GM12878 (cell line): ENCODE data around the gene SPPL2B. TPM values are rescaled to one million over a fixed set of nuclear protein-coding genes. Genes with fewer than 3 reads are reported as not detected.
"Not testable (repeated sequence)": the region's sequence is repeated elsewhere in the genome, so short reads cannot be mapped to it uniquely, and the experiment has no call there.

Experiments
- ATAC-seq: fragments of 200-7000 bp; cut with Tn5 transposase; 3 replicates; pipeline ENCODE4 v1.9.1; 2020; ENCODE audit warnings: mild to moderate bottlenecking, moderate library complexity
- BruUV-seq: library from RNA; stranded (reverse); fragments of 400-500 nt; replicated peaks from 2 replicates; lab custom pipeline; 2021; lab: Mats Ljungman, UMichigan
- CTCF ChIA-PET: fragments of 300-600 bp; sonication (Branson Sonifier 250); formaldehyde crosslinking; extraction: SDS; loops from one replicate; lab custom pipeline; 2021; ENCODE audit warnings: inconsistent platforms; lab: Yijun Ruan, JAX
- POLR2A ChIA-PET: fragments of 350-600 bp; formaldehyde crosslinking; extraction: SDS; loops from one replicate; lab custom pipeline; 2021; ENCODE audit warnings: inconsistent platforms; lab: Charles Lee
- RAD21 ChIA-PET: fragments of 300-600 bp; sonication (Branson Sonifier 250); formaldehyde crosslinking; loops from one replicate; lab custom pipeline; 2023; ENCODE audit warnings: antibody characterized with exemption; ENCODE audit not compliant: unreplicated experiment; lab: Charles Lee
- SMC1A ChIA-PET: fragments of 300-600 bp; sonication (Branson Sonifier 250); formaldehyde crosslinking; loops from one replicate; lab custom pipeline; 2023; ENCODE audit not compliant: unreplicated experiment, uncharacterized antibody; lab: Charles Lee
- DNase-seq: peaks from one replicate; pipeline ENCODE4 v3.0.0-alpha.2; 2011; ENCODE audit warnings: low read depth, low spot score
- FAIRE-seq: peaks from 3 replicates; lab custom pipeline; 2011; peaks lifted over from hg19 to GRCh38; lab: Jason Lieb, UNC
- H2AFZ ChIP-seq: 2 replicates; pipeline ENCODE4 v1.6.0; 2011; ENCODE audit warnings: low read depth, low read length, control low read depth; ENCODE audit not compliant: control insufficient read depth
- H3K27ac ChIP-seq: 2 replicates; pipeline ENCODE4 v1.5.1; 2011; ENCODE audit warnings: control low read depth; ENCODE audit not compliant: control insufficient read depth, insufficient read depth
- H3K27me3 ChIP-seq, 2 experiments: replicated peaks in 1 of 2; 2 replicates each; pipeline versions ENCODE4 v1.6.0 to v1.6.1; 2011; ENCODE audit warnings: low read length in 1 of 2; ENCODE audit not compliant: control insufficient read depth in 2 of 2, insufficient read depth in 2 of 2
- H3K36me3 ChIP-seq, 2 experiments: 2 replicates each; pipeline ENCODE4 v1.5.1; 2011; ENCODE audit warnings: low read length in 1 of 2; ENCODE audit not compliant: control insufficient read depth in 2 of 2, insufficient read depth in 2 of 2
- H3K4me1 ChIP-seq: 2 replicates; pipeline ENCODE4 v1.6.1; 2011; ENCODE audit warnings: mild to moderate bottlenecking, low read length, moderate library complexity, mixed read lengths; ENCODE audit not compliant: control insufficient read depth, insufficient read depth
- H3K4me2 ChIP-seq: 2 replicates; pipeline ENCODE4 v1.6.0; 2011; ENCODE audit warnings: control low read depth; ENCODE audit not compliant: control insufficient read depth, insufficient read depth
- H3K4me3 ChIP-seq: fragments of 200-600 bp; sonication (generic); 2 replicates; pipeline ENCODE4 v1.5.1; 2016
- H3K79me2 ChIP-seq: 2 replicates; pipeline ENCODE4 v1.6.0; 2011; ENCODE audit warnings: low read length; ENCODE audit not compliant: control insufficient read depth, insufficient read depth
- H3K9ac ChIP-seq: 2 replicates; pipeline ENCODE4 v1.8.0; 2011; ENCODE audit warnings: low read length, control low read depth, mixed read lengths; ENCODE audit not compliant: control insufficient read depth, insufficient read depth
- H3K9me3 ChIP-seq: replicated peaks from 3 replicates; pipeline ENCODE4 v1.5.1; 2011; ENCODE audit warnings: mild to moderate bottlenecking, low read length; ENCODE audit not compliant: control insufficient read depth, insufficient read depth
- H4K20me1 ChIP-seq: 2 replicates; pipeline ENCODE4 v1.6.0; 2011; ENCODE audit not compliant: control insufficient read depth, insufficient read depth
- HDAC2 ChIP-seq: fragments of 200-600 bp; sonication (generic); IDR thresholded peaks from 2 replicates; pipeline ENCODE4 v1.6.1; 2017
- LARP7 ChIP-seq: fragments of 450-650 bp; IDR thresholded peaks from 2 replicates; pipeline ENCODE4 v1.6.1; 2017; ENCODE audit warnings: mild to moderate bottlenecking
- SUZ12 ChIP-seq: fragments of 200-600 bp; sonication (generic); IDR thresholded peaks from one replicate; pipeline ENCODE4 v1.6.1; 2018; ENCODE audit warnings: antibody characterized with exemption, mild to moderate bottlenecking; ENCODE audit not compliant: unreplicated experiment
- WGBS: methylation state at CpG from one replicate; pipeline ENCODE4 v1.1.6; 2016; ENCODE audit warnings: low lambda C conversion rate; ENCODE audit not compliant: insufficient replicate concordance, insufficient coverage; ENCODE audit errors: missing lambda C conversion rate; 5-methylcytosine and 5-hydroxymethylcytosine counted together
- in situ Hi-C: fragments of 300-500 bp; cut with MboI; formaldehyde crosslinking; loops from 9 replicates; pipeline ENCODE4 v1.14.3; 2018; ENCODE audit warnings: mixed read lengths
- intact Hi-C: fragments of 100-400 bp; cut with micrococcal nuclease; formaldehyde crosslinking; loops from one replicate; pipeline ENCODE4 v1.14.2; 2022; ENCODE audit not compliant: unreplicated experiment
- polyA plus RNA-seq, 11 experiments: library from polyadenylated mRNA; depleted of rRNA in 4 of 11; unstranded in 6 of 11; stranded (reverse) in 5 of 11; fragments of >200 nt; fragmentation: Nextera tagmentation in 4 of 11; fragmentation: Illumina TruSeq in 1 of 11; extraction: Ambion mirVana in 4 of 11; extraction: Trizol in 1 of 11; gene quantifications; 1 replicate in 1 of 11; 2 replicates in 10 of 11; pipeline versions ENCODE4 v1.2.1 to v1.2.3, GENCODE V29; 2011 to 2016; ENCODE audit warnings: inconsistent platforms in 2 of 11, missing spikeins in 2 of 11, low read depth in 1 of 11
- total RNA-seq, 4 experiments: library from RNA; depleted of rRNA in 3 of 4; stranded (reverse); fragments of >200 nt in 3 of 4; fragmentation: Illumina TruSeq in 1 of 4; extraction: Trizol in 1 of 4; gene quantifications; 2 replicates each; pipeline versions ENCODE4 v1.2.1 to v1.2.3, GENCODE V29; 2013 to 2021
- TF ChIP-seq, protein P1 (sequence below): IDR thresholded peaks from 2 replicates; pipeline ENCODE4 v1.6.1; 2012; ENCODE audit warnings: improper control_type of control experiment, low read depth, low read length; ENCODE audit not compliant: insufficient replicate concordance
- TF ChIP-seq, protein P2 (sequence below): IDR thresholded peaks from 2 replicates; pipeline ENCODE4 v1.6.1; 2011; ENCODE audit warnings: mild to moderate bottlenecking, low read depth, low read length, moderate library complexity; ENCODE audit not compliant: insufficient replicate concordance
- TF ChIP-seq, protein P3 (sequence below): fragments of 450-650 bp; IDR thresholded peaks from 2 replicates; pipeline ENCODE4 v1.6.1; 2017; ENCODE audit warnings: low read depth, mild to moderate bottlenecking, moderate library complexity
- TF ChIP-seq, protein P4 (sequence below): IDR thresholded peaks from 2 replicates; pipeline ENCODE4 v1.6.1; 2012; ENCODE audit warnings: low read length, inconsistent platforms

Gene SPPL2B
- total and polyA plus RNA-seq, 10 of the 15 experiments (the other 5 are each of a cell fraction or from before 2014, with no cell fraction given), result 0.29 to 56.5 (median 18.3) TPM

DNA sequence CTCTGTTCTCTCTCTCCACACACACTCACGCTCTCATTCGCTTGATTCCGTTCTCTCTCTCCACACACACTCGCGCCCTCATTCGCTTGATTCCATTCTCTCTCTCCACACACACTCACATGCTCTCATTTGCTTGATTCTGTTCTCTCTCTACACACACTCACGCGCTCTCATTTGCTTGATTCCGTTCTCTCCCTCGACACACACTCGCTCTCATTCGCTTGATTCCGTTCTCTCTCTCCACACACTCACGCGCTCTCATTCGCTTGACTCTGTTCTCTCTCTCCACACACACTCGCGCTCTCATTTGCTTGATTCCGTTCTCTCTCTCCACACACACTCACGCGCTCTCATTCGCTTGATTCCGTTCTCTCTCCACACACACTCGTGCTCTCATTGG, 21.3 kb downstream of the SPPL2B start:
- H3K9me3 ChIP-seq, POLR2A ChIA-PET, RAD21 ChIA-PET, BruUV-seq, H4K20me1 ChIP-seq, H2AFZ ChIP-seq, H3K27me3 ChIP-seq, H3K4me2 ChIP-seq, CTCF ChIA-PET, FAIRE-seq, H3K36me3 ChIP-seq, H3K4me1 ChIP-seq, SMC1A ChIA-PET, ATAC-seq, H3K4me3 ChIP-seq, intact Hi-C loops, DNase-seq, H3K9ac ChIP-seq, H3K27ac ChIP-seq, H3K79me2 ChIP-seq, in situ Hi-C loops: not testable (repeated sequence)
- 96% methylated on average over 21 of the region's 24 CpGs for WGBS

DNA sequence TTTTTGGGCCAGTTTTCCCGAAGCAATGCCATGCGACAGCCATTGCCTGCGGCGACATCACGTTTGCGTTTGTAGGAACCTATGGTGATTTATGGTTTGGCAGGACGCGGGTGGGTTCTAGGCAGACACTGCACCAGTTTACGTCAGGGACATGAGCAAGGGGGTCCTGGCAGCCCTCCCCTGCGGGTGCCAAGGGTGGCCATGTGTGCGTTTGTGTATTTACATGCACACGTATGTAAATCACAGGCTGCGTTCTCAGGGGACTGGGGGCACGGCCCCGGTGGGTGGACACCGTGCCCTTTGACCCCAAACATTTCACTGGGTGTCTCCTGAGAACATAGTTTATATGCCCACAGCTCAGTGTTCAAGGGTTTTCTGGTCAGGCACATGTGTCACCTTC, 22.2 kb downstream of the SPPL2B start:
- 94% methylated on average over 16 of the region's 16 CpGs for WGBS
- no peak for FAIRE-seq
- intact Hi-C loops (no loop called here), in situ Hi-C loops (no loop called here)
- Histone ChIP-seq H2AFZ (no peak overlapping the region), H3K27ac (no peak overlapping the region), H3K36me3 (peaks cover 0 to 2% of the 10 kb centered on the region in 2 experiments; a peak in 1 of 4 replicates), H3K27me3 (no peaks in the 10 kb centered on the region), H3K9me3 (no peaks in the 10 kb centered on the region), H3K4me2 (no peak overlapping the region), H3K4me3 (no peak overlapping the region), H3K9ac (no peak overlapping the region), H4K20me1 (no peaks in the 10 kb centered on the region), H3K4me1 (no peaks in the 10 kb centered on the region), H3K79me2 (no peaks in the 10 kb centered on the region)
- POLR2A ChIA-PET, result no interaction called here
- ATAC-seq, result no peak
- no peak for DNase-seq
- RAD21 ChIA-PET, result no interaction called here
- SMC1A ChIA-PET, result no interaction called here
- CTCF ChIA-PET, result no interaction called here
- BruUV-seq, result no TSS peak
- TF ChIP-seq, protein P1, sequence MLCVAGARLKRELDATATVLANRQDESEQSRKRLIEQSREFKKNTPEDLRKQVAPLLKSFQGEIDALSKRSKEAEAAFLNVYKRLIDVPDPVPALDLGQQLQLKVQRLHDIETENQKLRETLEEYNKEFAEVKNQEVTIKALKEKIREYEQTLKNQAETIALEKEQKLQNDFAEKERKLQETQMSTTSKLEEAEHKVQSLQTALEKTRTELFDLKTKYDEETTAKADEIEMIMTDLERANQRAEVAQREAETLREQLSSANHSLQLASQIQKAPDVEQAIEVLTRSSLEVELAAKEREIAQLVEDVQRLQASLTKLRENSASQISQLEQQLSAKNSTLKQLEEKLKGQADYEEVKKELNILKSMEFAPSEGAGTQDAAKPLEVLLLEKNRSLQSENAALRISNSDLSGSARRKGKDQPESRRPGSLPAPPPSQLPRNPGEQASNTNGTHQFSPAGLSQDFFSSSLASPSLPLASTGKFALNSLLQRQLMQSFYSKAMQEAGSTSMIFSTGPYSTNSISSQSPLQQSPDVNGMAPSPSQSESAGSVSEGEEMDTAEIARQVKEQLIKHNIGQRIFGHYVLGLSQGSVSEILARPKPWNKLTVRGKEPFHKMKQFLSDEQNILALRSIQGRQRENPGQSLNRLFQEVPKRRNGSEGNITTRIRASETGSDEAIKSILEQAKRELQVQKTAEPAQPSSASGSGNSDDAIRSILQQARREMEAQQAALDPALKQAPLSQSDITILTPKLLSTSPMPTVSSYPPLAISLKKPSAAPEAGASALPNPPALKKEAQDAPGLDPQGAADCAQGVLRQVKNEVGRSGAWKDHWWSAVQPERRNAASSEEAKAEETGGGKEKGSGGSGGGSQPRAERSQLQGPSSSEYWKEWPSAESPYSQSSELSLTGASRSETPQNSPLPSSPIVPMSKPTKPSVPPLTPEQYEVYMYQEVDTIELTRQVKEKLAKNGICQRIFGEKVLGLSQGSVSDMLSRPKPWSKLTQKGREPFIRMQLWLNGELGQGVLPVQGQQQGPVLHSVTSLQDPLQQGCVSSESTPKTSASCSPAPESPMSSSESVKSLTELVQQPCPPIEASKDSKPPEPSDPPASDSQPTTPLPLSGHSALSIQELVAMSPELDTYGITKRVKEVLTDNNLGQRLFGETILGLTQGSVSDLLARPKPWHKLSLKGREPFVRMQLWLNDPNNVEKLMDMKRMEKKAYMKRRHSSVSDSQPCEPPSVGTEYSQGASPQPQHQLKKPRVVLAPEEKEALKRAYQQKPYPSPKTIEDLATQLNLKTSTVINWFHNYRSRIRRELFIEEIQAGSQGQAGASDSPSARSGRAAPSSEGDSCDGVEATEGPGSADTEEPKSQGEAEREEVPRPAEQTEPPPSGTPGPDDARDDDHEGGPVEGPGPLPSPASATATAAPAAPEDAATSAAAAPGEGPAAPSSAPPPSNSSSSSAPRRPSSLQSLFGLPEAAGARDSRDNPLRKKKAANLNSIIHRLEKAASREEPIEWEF, result no peak
- TF ChIP-seq, protein P2, sequence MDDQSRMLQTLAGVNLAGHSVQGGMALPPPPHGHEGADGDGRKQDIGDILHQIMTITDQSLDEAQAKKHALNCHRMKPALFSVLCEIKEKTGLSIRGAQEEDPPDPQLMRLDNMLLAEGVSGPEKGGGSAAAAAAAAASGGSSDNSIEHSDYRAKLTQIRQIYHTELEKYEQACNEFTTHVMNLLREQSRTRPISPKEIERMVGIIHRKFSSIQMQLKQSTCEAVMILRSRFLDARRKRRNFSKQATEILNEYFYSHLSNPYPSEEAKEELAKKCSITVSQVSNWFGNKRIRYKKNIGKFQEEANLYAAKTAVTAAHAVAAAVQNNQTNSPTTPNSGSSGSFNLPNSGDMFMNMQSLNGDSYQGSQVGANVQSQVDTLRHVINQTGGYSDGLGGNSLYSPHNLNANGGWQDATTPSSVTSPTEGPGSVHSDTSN, result no peak
- TF ChIP-seq LARP7, result no peak
- no peak for TF ChIP-seq SUZ12
- TF ChIP-seq, protein P3, sequence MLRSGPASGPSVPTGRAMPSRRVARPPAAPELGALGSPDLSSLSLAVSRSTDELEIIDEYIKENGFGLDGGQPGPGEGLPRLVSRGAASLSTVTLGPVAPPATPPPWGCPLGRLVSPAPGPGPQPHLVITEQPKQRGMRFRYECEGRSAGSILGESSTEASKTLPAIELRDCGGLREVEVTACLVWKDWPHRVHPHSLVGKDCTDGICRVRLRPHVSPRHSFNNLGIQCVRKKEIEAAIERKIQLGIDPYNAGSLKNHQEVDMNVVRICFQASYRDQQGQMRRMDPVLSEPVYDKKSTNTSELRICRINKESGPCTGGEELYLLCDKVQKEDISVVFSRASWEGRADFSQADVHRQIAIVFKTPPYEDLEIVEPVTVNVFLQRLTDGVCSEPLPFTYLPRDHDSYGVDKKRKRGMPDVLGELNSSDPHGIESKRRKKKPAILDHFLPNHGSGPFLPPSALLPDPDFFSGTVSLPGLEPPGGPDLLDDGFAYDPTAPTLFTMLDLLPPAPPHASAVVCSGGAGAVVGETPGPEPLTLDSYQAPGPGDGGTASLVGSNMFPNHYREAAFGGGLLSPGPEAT, result no peak
- TF ChIP-seq, protein P4, sequence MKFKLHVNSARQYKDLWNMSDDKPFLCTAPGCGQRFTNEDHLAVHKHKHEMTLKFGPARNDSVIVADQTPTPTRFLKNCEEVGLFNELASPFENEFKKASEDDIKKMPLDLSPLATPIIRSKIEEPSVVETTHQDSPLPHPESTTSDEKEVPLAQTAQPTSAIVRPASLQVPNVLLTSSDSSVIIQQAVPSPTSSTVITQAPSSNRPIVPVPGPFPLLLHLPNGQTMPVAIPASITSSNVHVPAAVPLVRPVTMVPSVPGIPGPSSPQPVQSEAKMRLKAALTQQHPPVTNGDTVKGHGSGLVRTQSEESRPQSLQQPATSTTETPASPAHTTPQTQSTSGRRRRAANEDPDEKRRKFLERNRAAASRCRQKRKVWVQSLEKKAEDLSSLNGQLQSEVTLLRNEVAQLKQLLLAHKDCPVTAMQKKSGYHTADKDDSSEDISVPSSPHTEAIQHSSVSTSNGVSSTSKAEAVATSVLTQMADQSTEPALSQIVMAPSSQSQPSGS, result no peak
- no peak for TF ChIP-seq HDAC2
